NCI-H69 (cell line): ENCODE measurements around the gene ERBB3.
A peak's percentile ranks its signal among the peaks of the same experiment; 100 is the strongest.
"Not testable (repeated sequence)": the region's sequence is repeated elsewhere in the genome, so short reads cannot be mapped to it uniquely, and the experiment has no call there.

Source experiments
- DNase-seq: peaks from one replicate; lab custom pipeline; 2025; lab: John Stamatoyannopoulos, UW

ERBB3 gene

DNA sequence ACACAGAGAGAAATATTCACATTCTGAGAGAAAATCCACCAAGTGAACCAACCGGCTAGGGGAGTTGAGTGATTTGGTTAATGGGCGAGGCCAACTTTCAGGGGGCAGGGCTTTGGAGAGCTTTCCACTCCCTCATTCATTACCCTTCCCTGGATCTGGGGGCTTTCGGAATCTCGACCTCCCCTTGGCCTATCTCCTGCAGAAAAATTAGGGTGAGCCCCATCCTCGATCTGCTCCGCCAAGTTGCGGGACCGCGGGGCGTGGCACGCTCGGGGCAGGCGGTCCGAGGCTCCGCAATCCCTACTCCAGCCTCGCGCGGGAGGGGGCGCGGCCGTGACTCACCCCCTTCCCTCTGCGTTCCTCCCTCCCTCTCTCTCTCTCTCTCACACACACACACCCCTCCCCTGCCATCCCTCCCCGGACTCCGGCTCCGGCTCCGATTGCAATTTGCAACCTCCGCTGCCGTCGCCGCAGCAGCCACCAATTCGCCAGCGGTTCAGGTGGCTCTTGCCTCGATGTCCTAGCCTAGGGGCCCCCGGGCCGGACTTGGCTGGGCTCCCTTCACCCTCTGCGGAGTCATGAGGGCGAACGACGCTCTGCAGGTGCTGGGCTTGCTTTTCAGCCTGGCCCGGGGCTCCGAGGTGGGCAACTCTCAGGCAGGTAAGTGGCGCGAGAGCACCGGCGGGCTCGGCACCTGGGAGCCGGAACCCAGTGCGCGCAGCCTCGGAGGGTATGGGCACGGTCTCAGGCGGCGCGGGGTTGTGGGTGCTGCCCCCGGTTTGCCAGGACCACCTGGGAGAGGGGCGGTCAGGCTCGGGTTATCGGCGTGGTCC, at the start of gene ERBB3:
Gene ERBB3, plus strand, starts transcription at position 443 of the 833 bp plus-strand sequence. Its CDS starts 136 bp downstream, at position 579.
- peak; percentile 85 for DNase-seq

DNA sequence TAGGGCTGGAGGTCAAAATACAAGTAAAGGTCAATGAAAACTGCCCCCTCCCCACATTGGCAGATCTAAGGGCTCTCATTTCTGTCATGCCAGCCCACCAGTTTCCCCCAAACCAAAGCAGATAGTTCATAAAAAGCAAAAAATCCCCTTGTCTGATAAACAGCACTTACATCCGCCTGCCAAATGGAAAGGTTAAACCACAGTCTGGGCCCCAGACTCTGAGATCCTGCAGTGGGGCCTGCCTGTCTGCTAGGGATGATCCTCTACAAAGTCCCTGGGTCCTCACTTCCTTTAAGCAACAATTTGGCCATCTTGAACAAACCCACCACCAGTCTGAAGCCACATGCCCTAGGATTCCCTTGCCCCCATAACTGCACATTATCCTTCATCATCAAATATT, 48.0 kb upstream of the ERBB3 start:
- DNase-seq = no peak

DNA sequence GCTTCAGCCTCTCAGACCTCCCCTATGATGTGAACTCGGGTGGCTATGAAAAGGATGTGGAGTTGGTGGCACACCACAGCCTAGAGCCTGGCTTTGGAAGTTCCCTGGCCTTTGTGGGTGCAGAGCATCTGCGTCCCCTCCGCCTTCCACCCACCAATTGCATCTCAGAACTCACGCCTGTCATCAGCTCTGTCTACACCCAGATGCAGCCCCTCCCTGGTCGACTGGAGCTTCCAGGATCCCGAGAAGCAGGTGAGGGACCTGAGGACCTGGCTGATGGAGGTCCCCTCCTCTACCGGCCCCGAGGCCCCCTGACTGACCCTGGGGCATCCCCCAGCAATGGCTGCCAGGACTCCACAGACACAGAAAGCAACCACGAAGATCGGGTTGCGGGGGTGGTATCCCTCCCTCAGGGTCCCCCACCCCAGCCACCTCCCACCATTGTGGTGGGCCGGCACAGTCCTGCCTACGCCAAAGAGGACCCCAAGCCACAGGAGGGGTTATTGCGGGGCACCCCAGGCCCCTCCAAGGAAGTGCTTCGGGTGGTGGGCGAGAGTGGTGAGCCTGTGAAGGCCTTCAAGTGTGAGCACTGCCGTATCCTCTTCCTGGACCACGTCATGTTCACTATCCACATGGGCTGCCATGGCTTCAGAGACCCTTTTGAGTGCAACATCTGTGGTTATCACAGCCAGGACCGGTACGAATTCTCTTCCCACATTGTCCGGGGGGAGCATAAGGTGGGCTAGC, 45.2 kb upstream of the ERBB3 start:
- no peak for DNase-seq

DNA sequence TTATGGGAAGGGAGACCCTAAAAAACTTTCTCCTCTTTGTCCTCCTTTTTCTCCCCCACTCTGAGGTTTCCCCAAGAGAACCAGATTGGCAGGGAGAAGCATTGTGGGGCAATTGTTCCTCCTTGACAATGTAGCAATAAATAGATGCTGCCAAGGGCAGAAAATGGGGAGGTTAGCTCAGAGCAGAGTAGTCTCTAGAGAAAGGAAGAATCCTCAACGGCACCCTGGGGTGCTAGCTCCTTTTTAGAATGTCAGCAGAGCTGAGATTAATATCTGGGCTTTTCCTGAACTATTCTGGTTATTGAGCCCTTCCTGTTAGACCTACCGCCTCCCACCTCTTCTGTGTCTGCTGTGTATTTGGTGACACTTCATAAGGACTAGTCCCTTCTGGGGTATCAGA, 42.8 kb upstream of the ERBB3 start:
- no peak for DNase-seq

DNA sequence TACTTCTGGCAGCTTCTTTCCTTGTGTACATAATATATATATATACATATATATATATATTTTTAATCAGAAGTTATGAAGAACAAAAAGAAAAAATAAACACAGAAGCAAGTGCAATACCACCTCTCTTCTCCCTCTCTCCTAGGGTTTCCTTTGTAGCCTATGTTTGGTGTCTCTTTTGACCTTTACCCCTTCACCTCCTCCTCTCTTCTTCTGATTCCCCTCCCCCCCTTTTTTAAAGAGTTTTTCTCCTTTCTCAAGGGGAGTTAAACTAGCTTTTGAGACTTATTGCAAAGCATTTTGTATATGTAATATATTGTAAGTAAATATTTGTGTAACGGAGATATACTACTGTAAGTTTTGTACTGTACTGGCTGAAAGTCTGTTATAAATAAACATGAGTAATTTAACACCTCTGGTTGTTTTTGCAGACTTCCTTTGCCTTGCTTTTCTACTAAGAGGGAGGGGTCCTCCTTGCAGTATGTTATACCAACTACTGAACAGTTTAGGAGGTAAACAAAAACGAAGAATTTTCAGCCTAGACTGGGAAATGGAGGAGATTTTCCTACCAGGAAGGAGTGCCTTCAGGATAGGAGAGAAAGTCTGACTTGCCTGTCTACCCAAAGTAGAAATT, 41.8 kb upstream of the ERBB3 start:
- DNase-seq = no peak

DNA sequence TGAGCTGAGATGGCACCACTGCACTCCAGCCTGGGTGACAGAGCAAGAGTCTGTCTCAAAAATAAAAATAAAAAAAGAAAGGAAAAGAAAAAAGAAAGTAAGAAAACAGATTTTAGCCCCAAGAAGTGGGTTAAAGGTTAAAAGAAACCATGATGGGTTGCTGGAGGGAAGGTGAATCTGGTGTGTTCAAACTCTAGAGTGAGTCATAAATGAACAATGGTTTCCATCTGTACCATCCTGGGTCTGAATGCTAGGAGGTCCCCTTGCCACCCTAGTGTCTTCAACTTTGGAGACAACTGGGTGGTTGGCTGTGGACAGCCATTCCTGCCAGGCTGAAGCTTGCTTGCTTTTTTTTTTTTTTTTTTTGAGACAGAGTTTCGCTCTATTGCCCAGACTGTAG, 39.8 kb upstream of the ERBB3 start:
- no peak for DNase-seq

DNA sequence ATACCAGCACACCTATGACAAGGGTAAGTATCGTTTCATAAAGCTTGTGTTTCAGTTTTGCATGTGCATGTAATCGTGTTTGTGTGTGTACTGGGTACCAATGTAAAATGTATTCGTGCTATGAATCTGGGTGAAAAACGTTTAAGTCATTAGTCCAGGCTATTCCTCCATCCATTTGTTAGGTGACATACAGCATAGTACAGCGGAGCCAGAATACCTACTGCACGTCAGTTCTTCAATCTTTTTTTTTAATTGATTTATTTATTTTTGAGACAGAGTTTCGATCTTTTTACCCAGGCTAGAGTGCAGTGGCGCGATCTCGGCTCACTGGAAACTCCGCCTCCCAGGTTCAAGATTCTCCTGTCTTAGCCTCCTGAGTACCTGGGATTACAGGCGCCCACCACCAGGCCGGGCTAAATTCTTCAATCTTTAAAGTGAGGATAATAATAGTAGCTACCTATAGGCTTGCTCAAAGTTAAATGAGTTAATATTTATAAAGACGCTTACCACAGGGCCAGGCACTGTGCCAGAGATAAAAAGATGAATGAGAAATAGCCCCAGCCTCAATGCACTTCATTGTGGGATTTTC, 38.9 kb upstream of the ERBB3 start:
- DNase-seq = peak; percentile 30

DNA sequence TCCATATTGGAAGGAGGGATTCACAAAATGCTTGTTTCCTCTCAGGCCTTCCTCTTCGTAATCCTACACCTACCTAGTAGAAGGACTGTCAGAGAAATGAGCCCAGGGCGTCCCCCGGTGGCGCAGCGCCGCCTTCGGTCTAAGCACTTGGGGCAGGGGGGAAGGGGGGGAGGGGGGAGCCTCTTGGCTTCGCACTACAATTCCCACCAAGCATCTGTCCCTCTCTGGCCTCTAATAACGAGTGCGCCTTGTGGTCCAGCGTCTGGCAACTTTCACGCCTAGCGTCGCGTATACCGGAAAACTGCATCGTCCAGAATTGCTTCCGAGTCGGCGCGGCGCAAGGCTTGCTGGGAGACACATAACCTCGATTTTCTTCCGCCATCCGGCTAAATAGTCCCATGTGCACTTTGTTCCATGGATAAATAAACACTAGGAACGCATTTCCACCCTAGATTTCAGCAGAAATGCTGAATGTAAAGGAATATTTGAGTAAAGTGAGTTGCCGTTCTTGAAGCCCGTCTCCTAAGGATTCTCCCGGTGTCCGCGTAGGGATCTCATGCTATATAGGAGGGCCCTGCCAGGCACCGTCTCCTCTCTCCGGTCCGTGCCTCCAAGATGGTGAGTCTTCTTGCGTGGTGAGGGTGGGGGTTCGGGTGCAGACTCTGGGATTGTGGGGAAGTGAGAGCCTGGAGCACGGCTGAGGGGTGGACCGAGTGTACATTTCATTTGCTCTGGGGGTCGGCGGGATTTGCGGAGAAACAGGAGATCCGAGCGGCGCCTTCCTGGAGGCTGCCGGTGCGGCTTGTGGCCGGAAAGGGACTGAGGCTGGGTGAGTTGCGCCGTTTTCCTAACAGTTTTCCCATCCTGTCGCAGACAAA, 38.2 kb upstream of the ERBB3 start, which contains the start of gene RPS26:
Gene RPS26, plus strand, starts transcription at position 367 of the 878 bp plus-strand sequence. Its CDS starts 249 bp downstream, at position 616.
- DNase-seq = peak; percentile 100

DNA sequence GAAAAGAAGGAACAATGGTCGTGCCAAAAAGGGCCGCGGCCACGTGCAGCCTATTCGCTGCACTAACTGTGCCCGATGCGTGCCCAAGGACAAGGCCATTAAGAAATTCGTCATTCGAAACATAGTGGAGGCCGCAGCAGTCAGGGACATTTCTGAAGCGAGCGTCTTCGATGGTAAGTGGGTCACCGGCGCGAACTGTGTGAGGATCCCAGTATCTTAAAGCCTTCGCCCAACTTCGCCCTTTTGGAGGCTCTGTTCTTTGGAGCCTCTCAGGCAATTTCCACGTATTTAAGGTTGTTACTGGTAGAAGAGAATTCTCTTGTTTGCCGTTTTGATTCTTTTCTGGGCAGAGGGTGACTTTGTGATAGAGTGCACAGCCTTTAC, 37.5 kb upstream of the ERBB3 start:
- peak; percentile 36 for DNase-seq

DNA sequence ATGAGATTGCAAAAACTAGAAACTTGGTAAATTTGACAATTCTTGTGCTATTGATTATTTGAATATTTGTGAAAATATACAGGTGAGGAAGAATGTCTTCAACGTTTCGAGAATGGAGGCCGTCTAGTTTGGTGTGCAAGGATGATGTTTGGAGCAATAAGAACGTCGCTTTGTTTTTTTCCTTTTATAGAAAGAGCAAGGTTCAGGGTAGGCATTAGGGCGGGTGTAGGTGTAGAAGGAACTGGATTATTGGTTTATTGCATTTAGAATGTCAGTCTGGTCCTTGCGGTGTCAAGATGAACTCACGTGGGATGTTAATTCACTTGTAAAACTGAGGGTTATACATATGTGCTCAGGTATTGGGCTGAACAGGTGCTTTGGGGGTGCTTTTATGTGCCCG, 37.1 kb upstream of the ERBB3 start:
- DNase-seq = no peak

DNA sequence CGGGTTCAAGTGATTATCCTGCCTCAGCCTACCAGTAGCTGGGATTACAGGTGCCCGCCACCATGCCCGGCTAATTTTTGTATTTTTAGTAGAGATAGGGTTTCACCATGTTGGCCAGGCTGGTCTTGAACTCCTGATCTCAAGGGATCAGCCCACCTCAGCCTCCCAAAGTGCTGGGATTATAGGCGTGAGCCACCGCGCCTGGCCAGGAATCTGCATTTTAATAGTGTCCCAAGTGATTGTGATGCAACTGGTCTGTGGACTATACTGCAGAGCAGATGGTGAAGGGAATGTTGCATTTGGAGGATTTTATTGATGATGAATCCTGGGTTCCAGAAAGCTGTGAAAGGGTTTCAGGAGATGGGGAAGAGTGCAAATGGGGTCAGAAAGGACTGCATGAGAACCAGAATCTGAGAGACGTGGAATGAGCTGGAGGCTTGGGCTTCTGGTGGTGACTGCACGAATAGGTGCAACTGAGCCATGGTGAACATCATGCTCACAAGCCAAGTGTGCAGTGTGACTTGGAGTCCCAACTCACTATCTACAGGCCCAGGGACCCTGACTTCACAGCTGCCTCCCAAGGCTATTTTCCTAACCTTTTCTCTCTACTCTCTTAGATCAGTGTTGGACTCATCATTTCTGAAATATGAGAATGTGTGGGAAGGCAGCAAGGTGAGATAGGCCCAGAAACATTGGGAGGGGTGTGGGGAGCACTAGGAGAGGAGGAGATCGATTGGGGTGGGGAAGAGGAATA, 33.8 kb upstream of the ERBB3 start:
- DNase-seq = no peak

DNA sequence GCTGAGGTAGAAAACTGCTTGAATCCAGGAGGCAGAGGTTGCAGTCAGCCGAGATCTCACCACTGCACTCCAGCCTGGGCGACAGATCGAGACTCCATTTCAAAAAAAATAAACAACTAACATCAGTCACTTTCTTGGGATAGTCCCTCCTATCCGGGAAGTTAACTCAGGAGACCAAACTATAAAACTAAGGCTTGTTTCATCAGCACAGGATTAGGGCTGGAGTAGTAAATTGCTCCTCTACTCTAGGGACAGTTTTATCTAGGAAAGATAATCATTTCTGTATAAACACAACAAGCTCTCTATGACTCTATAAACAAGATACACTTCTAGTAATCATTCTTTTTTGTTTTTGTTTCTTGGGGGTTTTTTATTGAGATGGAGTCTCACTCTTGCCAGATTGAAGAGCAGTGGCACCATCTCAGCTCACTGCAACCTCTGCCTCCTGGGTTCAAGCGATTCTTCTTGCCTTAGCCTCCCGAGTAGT, 26.5 kb upstream of the ERBB3 start:
- no peak for DNase-seq

DNA sequence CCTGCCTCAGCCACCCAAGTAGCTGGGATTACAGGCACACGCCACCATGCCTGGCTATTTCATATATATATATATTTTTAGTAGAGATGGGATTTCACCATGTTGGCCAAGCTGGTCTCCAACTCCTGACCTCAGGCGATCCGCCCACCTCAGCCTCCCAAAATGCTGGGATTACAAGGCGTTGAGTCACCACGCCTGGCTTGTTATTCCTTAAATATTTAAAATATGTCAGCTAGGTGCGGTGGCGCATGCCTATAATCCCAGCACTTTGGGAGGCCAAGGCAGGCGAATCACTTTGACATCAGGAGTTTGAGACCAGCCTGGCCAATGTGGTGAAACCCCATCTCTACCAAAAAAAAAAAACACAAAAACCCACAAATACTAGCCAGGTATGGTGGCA, 20.0 kb upstream of the ERBB3 start:
- not testable (repeated sequence) for DNase-seq

DNA sequence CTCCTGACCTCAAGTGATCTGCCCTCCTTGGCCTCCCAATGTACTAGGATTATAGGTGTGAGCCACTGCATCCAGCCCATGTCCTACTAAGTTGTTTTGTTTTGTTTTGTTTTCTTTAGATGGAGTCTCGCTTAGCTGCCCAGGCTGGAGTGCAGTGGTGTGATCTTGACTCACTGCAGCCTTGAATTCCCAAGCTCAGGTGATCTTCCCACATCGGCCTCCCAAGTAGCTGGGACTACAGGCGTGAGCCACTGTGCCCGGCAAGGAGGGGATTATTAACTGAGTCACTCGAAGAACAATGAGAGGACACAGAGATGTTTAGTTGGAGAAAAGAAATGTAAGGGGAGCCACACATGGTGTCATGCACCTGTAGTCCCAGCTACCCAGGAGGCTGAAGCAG, 18.0 kb upstream of the ERBB3 start:
- DNase-seq = no peak

DNA sequence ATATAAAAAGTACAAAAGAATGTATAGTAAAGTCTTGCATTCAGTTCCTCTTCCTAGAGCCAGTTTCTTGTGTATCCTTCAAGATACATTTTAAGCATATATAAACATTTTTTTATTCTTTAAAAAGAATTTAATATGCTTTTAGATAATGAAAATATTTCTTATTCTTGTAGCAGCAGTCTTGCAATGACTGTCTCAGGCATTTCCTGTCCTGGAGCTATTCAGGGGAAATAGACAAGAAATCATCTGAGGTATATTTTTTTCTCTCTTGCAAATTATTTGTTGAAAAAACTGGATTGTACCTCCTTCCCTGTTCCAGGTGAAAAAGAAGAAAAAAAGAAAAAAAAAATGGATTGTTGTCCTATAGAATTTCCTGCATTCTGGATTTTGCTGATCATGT, 17.0 kb upstream of the ERBB3 start:
- no peak for DNase-seq

DNA sequence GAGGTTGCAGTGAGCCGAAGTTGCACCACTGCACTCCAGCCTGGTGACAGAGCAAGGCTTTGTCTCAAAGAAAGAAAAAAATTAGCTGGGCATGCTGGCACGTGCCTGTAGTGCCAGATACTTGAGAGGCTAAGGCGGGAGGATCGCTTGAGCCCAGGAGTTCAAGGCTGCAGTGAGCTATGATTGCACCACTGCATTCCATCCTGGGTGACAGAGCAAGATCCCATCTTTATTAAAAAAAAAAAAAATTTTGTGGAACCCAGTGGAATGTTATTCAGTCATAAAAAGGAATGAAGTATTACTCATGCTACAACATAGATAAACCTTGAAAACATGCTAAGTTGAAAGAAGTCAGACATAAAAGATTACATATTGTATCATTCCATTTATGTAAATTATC, 8.3 kb upstream of the ERBB3 start:
- no peak for DNase-seq

DNA sequence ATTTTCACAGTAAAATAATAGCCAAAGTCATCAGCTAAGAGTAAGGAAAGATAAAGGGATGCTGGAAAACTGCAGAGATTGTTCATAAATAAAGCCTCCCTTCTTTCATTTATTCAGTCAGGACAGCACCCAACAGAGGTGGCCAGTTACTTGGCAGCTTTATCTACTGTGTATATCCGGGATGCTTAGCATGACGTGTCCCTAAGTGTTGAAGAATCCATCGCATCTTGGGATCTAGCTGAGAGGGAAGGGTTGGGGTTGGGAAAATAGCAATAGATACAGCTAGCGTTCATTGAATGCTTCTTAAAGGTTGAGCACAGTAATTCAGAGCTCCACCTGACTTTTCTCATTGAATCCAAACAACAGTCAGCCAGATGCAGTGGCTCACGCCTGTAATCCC, 5.6 kb upstream of the ERBB3 start:
- DNase-seq = no peak

DNA sequence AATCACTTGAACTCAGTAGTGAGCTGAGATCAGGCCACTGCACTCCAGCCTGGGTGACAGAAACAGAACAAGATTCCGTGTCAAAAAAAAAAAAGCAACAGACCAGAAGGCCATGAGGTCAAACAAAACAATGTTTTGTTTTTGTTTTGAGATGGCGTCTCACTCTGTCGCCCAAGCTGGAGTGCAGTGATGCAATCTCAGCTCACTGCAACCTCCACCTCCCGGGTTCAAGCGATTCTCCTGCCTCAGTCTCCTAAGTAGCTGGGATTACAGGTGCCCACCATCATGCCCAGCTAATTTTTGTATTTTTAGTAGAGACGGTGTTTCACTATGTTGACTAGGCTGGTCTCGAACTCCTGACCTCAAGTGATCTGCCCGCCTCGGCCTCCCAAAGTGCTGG, 2.0 kb upstream of the ERBB3 start:
- not testable (repeated sequence) for DNase-seq

DNA sequence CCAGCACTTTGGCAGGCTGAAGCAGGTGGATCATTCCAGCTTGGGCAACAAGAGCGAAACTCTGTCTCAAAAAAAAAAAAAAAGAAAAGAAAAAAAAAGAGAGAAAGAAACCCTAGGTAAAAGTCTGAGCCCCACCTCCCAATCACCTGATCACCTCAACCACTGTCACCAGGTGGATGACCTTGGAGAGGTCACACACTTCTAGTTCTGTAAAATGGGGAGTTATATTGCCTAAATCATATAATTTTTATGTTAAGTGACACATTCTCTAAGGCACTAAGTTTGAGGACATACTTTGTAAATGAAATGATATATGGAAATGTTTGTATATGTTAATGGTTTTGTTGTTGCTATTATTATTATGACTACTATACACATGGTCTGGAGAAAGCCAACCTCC, 1.5 kb upstream of the ERBB3 start:
- DNase-seq = no peak

DNA sequence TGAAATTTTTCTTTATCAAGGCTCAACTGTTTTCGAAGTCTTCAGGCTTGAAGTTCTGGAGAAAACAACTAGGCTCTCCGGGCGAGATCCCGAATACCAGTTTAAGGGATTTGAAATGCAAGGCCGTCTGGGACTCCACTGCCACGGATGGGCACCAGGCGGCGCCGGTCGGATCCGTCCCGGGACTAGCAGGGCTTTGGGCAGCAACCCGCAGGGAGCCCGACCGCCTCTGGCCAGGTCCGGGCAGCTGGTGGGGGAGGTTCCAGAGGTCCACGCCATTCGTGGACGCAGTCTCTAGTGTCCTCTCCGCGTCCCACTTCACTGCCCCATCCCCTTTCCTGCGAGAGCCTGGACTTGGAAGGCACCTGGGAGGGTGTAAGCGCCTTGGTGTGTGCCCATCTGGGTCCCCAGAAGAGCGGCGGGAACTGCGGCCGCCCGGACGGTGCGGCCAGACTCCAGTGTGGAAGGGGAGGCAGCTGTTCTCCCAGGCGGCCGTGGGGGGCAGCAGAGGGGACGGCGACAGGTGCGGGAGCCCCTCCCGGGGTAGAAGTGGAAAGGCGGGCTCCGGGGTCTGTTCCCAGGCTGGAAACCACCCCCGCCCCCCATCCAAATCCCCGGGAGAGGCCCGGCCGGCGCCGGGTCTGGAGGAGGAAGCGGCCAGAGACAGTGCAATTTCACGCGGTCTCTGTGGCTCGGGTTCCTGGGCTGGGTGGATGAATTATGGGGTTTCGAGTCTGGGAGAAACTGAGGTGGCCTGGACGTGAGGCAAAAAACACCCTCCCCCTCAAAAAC, 838 bp upstream of the ERBB3 start:
- peak; percentile 76 for DNase-seq
